ENCODE measurements around the gene MX1. TPM values are rescaled to one million over a fixed set of nuclear protein-coding genes. Genes with fewer than 3 reads are reported as not detected.
A peak's percentile ranks its signal among the peaks of the same experiment; 100 is the strongest.

MX1 gene
- total RNA-seq, 1 donor from 2014 or later: 420 TPM

DNA sequence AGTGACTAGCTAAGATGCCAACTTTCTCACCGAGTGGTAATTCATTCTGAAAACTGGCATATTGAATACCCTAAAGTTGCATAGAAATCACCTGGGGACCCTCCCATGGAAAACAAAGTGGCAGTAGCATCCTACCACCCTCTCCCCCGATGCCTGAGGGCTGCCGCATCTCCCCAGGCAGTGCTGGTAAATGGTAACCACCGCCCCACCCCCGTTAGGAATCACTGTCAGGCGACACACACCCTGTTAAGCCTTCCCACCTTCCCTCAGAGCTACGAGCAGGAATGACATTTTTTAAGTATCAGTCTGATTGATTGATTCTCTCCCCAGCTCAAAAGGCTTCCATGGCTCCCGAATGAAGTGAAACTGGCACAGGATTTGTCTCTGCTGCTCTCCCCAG is 53.6 kb downstream of the MX1 start:
- Histone ChIP-seq H4K20me1 (ENCODE audit: insufficient read depth, low read length) (no peaks in the 10 kb centered on the region), H3K4me1 (ENCODE audit: insufficient read depth, low read length) (peaks cover 11% of the 10 kb centered on the region), H3K27me3 (ENCODE audit: insufficient read depth, low read length) (no peaks in the 10 kb centered on the region), H2AFZ (ENCODE audit: low read depth, low read length) (no peak overlapping the region), H3K4me2 (ENCODE audit: low read length) (no peak overlapping the region), H3K9me3 (ENCODE audit: insufficient read depth, low read depth, low read length) (no peaks in the 10 kb centered on the region), H3K36me3 (ENCODE audit: insufficient read depth, low read length) (no peaks in the 10 kb centered on the region), H3K9ac (ENCODE audit: low read length) (no peak overlapping the region), H3K79me2 (ENCODE audit: insufficient read depth, low read length) (no peaks in the 10 kb centered on the region), H3K27ac (ENCODE audit: low read depth, low read length) (no peak overlapping the region), H3K4me3 (ENCODE audit: insufficient read depth, low read depth, low read length) (no peak overlapping the region)
- no peak for DNase-seq (ENCODE audit: low read depth)
- FAIRE-seq: no peak
- no peaks in the 10 kb centered on the region for H3K9me3 Mint-ChIP-seq (ENCODE audit: unreplicated experiment)
- TF ChIP-seq, protein P1, sequence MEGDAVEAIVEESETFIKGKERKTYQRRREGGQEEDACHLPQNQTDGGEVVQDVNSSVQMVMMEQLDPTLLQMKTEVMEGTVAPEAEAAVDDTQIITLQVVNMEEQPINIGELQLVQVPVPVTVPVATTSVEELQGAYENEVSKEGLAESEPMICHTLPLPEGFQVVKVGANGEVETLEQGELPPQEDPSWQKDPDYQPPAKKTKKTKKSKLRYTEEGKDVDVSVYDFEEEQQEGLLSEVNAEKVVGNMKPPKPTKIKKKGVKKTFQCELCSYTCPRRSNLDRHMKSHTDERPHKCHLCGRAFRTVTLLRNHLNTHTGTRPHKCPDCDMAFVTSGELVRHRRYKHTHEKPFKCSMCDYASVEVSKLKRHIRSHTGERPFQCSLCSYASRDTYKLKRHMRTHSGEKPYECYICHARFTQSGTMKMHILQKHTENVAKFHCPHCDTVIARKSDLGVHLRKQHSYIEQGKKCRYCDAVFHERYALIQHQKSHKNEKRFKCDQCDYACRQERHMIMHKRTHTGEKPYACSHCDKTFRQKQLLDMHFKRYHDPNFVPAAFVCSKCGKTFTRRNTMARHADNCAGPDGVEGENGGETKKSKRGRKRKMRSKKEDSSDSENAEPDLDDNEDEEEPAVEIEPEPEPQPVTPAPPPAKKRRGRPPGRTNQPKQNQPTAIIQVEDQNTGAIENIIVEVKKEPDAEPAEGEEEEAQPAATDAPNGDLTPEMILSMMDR (IDR thresholded peaks at IDR 0.05; ENCODE audit: insufficient read depth, low read depth, low read length): no peak
- no peak for TF ChIP-seq EZH2 (IDR thresholded peaks at IDR 0.05; ENCODE audit: insufficient read depth, low read length)
- H3K27ac Mint-ChIP-seq (ENCODE audit: unreplicated experiment): no peak overlapping the region
- no peaks in the 10 kb centered on the region for H3K27me3 Mint-ChIP-seq (ENCODE audit: low read depth, unreplicated experiment)
- no peaks in the 10 kb centered on the region for H3K36me3 Mint-ChIP-seq (ENCODE audit: low read depth, unreplicated experiment)
- H3K4me1 Mint-ChIP-seq (ENCODE audit: low read depth, unreplicated experiment): peaks cover 44% of the 10 kb centered on the region
- H3K4me3 Mint-ChIP-seq (ENCODE audit: unreplicated experiment): no peak overlapping the region

DNA sequence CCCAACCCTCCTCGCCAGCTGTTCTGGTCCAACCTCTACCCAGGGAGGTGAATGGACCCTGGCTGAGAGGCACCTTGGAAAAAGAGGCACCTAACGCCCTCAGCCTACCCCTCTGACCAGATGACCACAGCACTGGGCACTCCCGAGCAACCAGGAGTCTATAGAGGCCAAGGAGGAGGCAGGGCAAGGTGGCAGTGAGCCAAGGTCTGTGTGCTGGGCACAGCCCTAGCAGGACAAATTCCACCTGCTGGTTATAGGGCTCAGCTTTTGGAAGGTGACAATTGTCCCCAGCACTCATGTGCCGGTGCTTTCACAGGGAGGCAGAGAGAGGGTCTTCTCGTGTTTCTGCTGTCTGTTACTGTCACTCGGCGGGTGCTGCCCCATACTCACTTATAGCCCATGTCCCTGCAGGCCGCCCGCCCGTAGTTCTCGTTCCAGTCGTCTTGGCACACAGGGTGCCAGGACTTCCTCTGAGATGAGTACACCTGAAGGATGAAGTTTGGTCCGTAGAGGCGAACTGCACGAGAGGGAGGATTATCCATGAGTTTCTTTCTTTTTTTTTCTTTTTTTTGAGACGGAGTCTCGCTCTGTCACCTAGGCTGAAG is 54.1 kb downstream of the MX1 start:
- H3K4me3 Mint-ChIP-seq (ENCODE audit: unreplicated experiment): peak overlapping the region; percentile 20
- Histone ChIP-seq H3K79me2 (ENCODE audit: insufficient read depth, low read length) (no peaks in the 10 kb centered on the region), H4K20me1 (ENCODE audit: insufficient read depth, low read length) (no peaks in the 10 kb centered on the region), H3K4me3 (ENCODE audit: insufficient read depth, low read depth, low read length) (no peak overlapping the region), H3K9ac (ENCODE audit: low read length) (no peak overlapping the region), H2AFZ (ENCODE audit: low read depth, low read length) (no peak overlapping the region), H3K36me3 (ENCODE audit: insufficient read depth, low read length) (no peaks in the 10 kb centered on the region), H3K4me2 (ENCODE audit: low read length) (no peak overlapping the region), H3K27ac (ENCODE audit: low read depth, low read length) (no peak overlapping the region), H3K27me3 (ENCODE audit: insufficient read depth, low read length) (no peaks in the 10 kb centered on the region), H3K9me3 (ENCODE audit: insufficient read depth, low read depth, low read length) (no peaks in the 10 kb centered on the region), H3K4me1 (ENCODE audit: insufficient read depth, low read length) (peaks cover 11% of the 10 kb centered on the region)
- no peak for FAIRE-seq
- no peak for TF ChIP-seq EZH2 (IDR thresholded peaks at IDR 0.05; ENCODE audit: insufficient read depth, low read length)
- TF ChIP-seq, protein P1 (IDR thresholded peaks at IDR 0.05; ENCODE audit: insufficient read depth, low read depth, low read length): no peak
- peaks cover 44% of the 10 kb centered on the region for H3K4me1 Mint-ChIP-seq (ENCODE audit: low read depth, unreplicated experiment)
- DNase-seq (ENCODE audit: low read depth): no peak
- peak overlapping the region; percentile 88 for H3K27ac Mint-ChIP-seq (ENCODE audit: unreplicated experiment)
- no peaks in the 10 kb centered on the region for H3K27me3 Mint-ChIP-seq (ENCODE audit: low read depth, unreplicated experiment)
- no peaks in the 10 kb centered on the region for H3K36me3 Mint-ChIP-seq (ENCODE audit: low read depth, unreplicated experiment)
- no peaks in the 10 kb centered on the region for H3K9me3 Mint-ChIP-seq (ENCODE audit: unreplicated experiment)

DNA sequence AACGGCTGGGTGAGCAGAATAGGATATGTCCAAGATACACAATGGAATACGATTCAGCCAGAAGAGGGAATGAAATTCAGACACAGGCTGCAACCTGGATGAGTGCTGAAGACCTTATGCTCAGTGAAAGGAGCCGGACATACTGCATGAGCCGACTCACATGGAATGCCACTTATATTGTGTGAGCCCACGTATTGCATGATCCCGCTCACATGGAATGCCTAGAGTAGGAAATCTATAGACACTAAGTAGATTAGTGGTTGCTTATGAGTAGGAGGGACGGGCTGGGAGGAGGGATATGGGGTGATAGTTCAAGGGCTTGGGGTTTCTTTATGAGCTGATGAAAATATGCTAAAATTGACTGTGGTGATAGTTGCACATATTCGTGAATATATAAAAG is 55.2 kb downstream of the MX1 start:
- peak; percentile 80 for DNase-seq (ENCODE audit: low read depth)
- peak overlapping the region; percentile 21 for H2AFZ ChIP-seq (ENCODE audit: low read depth, low read length)
- H3K9me3 ChIP-seq (ENCODE audit: insufficient read depth, low read depth, low read length): no peaks in the 10 kb centered on the region
- no peak overlapping the region for H3K4me3 ChIP-seq (ENCODE audit: insufficient read depth, low read depth, low read length)
- Mint-ChIP-seq H3K4me1 (ENCODE audit: low read depth, unreplicated experiment) (peaks cover 49% of the 10 kb centered on the region), H3K27ac (ENCODE audit: unreplicated experiment) (peak overlapping the region; percentile 88), H3K9me3 (ENCODE audit: unreplicated experiment) (no peaks in the 10 kb centered on the region), H3K27me3 (ENCODE audit: low read depth, unreplicated experiment) (no peaks in the 10 kb centered on the region), H3K36me3 (ENCODE audit: low read depth, unreplicated experiment) (no peaks in the 10 kb centered on the region), H3K4me3 (ENCODE audit: unreplicated experiment) (no peak overlapping the region)
- H3K9ac ChIP-seq (ENCODE audit: low read length): no peak overlapping the region
- TF ChIP-seq EZH2 (IDR thresholded peaks at IDR 0.05; ENCODE audit: insufficient read depth, low read length): no peak
- TF ChIP-seq, protein P1 (IDR thresholded peaks at IDR 0.05; ENCODE audit: insufficient read depth, low read depth, low read length): no peak
- no peak overlapping the region for H3K4me2 ChIP-seq (ENCODE audit: low read length)
- no peak overlapping the region for H3K27ac ChIP-seq (ENCODE audit: low read depth, low read length)
- no peaks in the 10 kb centered on the region for H3K27me3 ChIP-seq (ENCODE audit: insufficient read depth, low read length)
- no peaks in the 10 kb centered on the region for H4K20me1 ChIP-seq (ENCODE audit: insufficient read depth, low read length)
- no peak for FAIRE-seq
- peaks cover 20% of the 10 kb centered on the region for H3K4me1 ChIP-seq (ENCODE audit: insufficient read depth, low read length)
- H3K79me2 ChIP-seq (ENCODE audit: insufficient read depth, low read length): no peaks in the 10 kb centered on the region
- no peaks in the 10 kb centered on the region for H3K36me3 ChIP-seq (ENCODE audit: insufficient read depth, low read length)
